ENCODE results near the gene THAP7. TPM values are rescaled to one million over a fixed set of nuclear protein-coding genes. Genes with fewer than 3 reads are reported as not detected.

Gene THAP7
- total RNA-seq, 3 donors from 2014 or later = 35.8 to 59.9 (median 52.4) TPM

- Histone ChIP-seq H3K27me3 (no peaks in the 10 kb centered on the region), H3K9me3 (no peaks in the 10 kb centered on the region), H3K27ac (no peak overlapping the region), H3K4me3 (no peak overlapping the region), H3K4me1 (no peaks in the 10 kb centered on the region), H3K36me3 (no peaks in the 10 kb centered on the region)
- DNase-seq (ENCODE audit: low spot score in 2 of 2) = no peak
- intact Hi-C loops (cut with DNase I; ENCODE audit: low total_unique reads) = loop anchor here (5.0 kb wide), 1 partner anchor 1013 kb away; no protein-coding TSS in a partner anchor
- TF ChIP-seq, protein P1, sequence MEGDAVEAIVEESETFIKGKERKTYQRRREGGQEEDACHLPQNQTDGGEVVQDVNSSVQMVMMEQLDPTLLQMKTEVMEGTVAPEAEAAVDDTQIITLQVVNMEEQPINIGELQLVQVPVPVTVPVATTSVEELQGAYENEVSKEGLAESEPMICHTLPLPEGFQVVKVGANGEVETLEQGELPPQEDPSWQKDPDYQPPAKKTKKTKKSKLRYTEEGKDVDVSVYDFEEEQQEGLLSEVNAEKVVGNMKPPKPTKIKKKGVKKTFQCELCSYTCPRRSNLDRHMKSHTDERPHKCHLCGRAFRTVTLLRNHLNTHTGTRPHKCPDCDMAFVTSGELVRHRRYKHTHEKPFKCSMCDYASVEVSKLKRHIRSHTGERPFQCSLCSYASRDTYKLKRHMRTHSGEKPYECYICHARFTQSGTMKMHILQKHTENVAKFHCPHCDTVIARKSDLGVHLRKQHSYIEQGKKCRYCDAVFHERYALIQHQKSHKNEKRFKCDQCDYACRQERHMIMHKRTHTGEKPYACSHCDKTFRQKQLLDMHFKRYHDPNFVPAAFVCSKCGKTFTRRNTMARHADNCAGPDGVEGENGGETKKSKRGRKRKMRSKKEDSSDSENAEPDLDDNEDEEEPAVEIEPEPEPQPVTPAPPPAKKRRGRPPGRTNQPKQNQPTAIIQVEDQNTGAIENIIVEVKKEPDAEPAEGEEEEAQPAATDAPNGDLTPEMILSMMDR (IDR thresholded peaks at IDR 0.05) = no peak
- no peak for TF ChIP-seq POLR2A (IDR thresholded peaks at IDR 0.05)
- TF ChIP-seq POLR2AphosphoS5 (IDR thresholded peaks at IDR 0.05) = no peak
Observed at GRCh38 chr22:20989323-20990138, 12.4 kb downstream of the THAP7 start.

GRCh38 chr22:20988573-20989322 is 13.2 kb downstream of the THAP7 start:
- H3K36me3 ChIP-seq = no peaks in the 10 kb centered on the region
- no peak overlapping the region for H3K27ac ChIP-seq
- no peaks in the 10 kb centered on the region for H3K9me3 ChIP-seq
- intact Hi-C loops (cut with DNase I; ENCODE audit: low total_unique reads) = loop anchor here (5.0 kb wide), 1 partner anchor 1014 kb away; no protein-coding TSS in a partner anchor
- no peak overlapping the region for H3K4me3 ChIP-seq
- H3K4me1 ChIP-seq = no peaks in the 10 kb centered on the region
- no peaks in the 10 kb centered on the region for H3K27me3 ChIP-seq
- DNase-seq (ENCODE audit: low spot score in 2 of 2) = no peak
- TF ChIP-seq POLR2A (IDR thresholded peaks at IDR 0.05) (no peak), POLR2AphosphoS5 (IDR thresholded peaks at IDR 0.05) (no peak)
- TF ChIP-seq, protein P1 (IDR thresholded peaks at IDR 0.05) = no peak

DNA sequence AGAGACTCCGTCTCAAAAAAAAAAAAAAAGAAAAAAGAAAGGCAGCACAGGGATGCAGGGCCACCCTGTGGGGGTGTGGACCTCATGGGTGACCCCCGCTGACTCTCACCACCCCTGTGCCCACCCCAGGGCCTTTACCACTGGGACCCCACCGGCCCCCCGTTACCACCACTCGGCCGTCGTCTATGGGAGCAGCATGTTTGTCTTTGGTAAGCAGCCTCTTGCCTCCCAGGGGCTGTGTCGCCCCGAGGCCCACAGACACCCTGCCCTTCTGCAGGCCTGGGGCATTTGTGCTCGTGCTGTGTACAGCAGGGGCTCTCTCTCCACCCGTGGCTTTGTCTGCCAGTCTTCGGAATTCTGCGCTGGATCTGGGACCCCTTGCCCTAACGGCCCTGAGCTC is 14.5 kb downstream of the THAP7 start:
- H3K27me3 ChIP-seq = no peaks in the 10 kb centered on the region
- no peak overlapping the region for H3K27ac ChIP-seq
- no peaks in the 10 kb centered on the region for H3K9me3 ChIP-seq
- H3K4me1 ChIP-seq = peaks cover 0 to 9% of the 10 kb centered on the region in 2 donors
- TF ChIP-seq, protein P1 (IDR thresholded peaks at IDR 0.05) = no peak
- no peak for TF ChIP-seq POLR2AphosphoS5 (IDR thresholded peaks at IDR 0.05)
- no peak for TF ChIP-seq POLR2A (IDR thresholded peaks at IDR 0.05)
- no peaks in the 10 kb centered on the region for H3K36me3 ChIP-seq
- intact Hi-C loops (cut with DNase I; ENCODE audit: low total_unique reads) = loop anchor here (5.0 kb wide), 1 partner anchor 1015 kb away; no protein-coding TSS in a partner anchor
- no peak overlapping the region for H3K4me3 ChIP-seq
- DNase-seq (ENCODE audit: low spot score in 2 of 2) = no peak

DNA sequence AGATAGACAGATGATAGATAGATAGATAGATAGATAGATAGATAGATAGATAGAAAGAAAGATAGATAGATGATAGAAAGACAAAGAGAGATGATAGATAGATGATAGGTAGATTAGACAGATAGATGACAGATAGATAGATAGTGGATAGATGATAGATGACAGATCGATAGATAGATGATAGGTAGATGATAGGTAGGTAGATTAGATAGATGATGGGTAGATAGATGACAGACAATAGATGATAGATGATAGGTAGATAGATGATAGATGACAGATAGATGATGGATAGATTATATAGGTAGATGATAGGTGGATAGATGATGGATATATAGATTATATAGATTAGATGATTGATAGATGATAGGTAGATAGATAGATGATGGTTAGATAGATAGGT is 15.6 kb downstream of the THAP7 start:
- H3K4me3 ChIP-seq = no peak overlapping the region
- H3K27ac ChIP-seq = no peak overlapping the region
- H3K4me1 ChIP-seq = peaks cover 0 to 10% of the 10 kb centered on the region in 2 donors
- DNase-seq (ENCODE audit: low spot score in 2 of 2) = no peak
- H3K9me3 ChIP-seq = no peaks in the 10 kb centered on the region
- H3K27me3 ChIP-seq = no peaks in the 10 kb centered on the region
- intact Hi-C loops (cut with DNase I; ENCODE audit: low total_unique reads) = loop anchor here (5.0 kb wide), 1 partner anchor 1016 kb away; no protein-coding TSS in a partner anchor
- H3K36me3 ChIP-seq = no peaks in the 10 kb centered on the region
- no peak for TF ChIP-seq POLR2AphosphoS5 (IDR thresholded peaks at IDR 0.05)
- TF ChIP-seq, protein P1 (IDR thresholded peaks at IDR 0.05) = no peak
- TF ChIP-seq POLR2A (IDR thresholded peaks at IDR 0.05) = no peak
